Midbrain (tissue), 1 donor: ENCODE data around the gene PPFIBP2.

Experiments used
- DNase-seq: peaks from one replicate; lab custom pipeline; 2025; lab: John Stamatoyannopoulos, UW

PPFIBP2 gene

GRCh38 chr11:7600205-7600775 lies 86.5 kb downstream of the PPFIBP2 start:
- peak; percentile 51 for DNase-seq

DNA sequence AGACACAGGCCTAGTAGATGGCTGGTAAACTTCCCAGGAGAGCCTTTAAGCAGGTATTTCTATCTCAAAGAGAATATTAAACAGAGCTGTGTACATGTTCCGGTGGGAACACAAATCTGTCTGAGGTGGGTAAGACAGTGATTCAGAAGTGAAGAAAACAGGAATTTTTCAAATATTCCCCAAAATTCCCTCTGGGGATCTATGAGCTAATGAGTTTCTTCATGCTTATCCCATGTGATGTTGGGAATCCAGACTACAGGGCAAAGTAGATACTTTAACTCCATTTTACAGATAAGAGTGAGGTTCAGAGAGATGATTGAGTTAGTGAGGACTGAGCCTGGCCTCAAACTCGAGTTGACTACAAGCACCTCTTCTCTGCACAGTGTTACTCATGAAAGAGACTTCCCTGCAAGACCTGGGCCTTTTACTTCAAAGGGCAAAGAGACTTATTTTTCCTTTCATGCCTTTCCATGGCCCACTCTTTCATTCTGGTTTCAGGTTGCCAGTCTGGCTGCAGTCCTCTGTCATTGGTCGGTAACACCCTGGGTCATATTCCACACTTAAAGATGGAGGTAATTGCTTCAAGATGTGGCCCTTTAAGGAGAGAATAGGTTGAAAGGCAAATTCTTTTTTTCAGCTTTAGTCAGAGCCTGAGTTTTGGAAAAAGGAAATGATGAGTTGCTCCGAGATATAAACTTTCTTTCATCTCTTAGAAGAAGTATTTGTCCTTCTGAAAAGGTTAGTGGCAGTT lies 89.4 kb downstream of the PPFIBP2 start:
- DNase-seq, result no peak

DNA sequence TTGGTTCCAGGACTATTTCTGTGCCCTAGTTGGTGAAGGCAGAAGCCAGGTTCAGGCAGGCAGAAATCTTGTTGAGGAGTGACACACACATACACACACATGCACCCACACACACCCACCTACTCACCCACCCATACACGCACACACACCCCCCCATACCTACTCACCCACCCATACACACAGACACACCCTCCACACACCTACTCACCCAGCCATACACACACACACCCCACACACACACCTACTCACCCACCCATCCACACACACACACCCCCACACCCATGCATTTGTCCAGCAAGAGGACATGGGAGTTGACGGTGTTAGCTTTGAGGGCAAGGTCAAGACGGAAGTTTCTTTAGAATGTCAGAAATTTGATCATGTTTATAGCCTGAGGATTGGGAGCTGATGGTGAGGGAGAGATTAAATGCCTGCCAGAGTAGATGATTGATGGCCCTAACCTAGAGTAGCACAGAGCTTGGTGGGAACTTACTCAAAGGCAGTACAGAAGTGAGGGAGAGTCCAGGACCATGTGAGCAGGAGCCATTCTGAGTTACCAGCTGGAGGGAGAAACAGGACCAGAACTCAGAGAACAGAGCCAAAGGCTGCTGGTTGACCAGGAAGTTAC lies 90.6 kb downstream of the PPFIBP2 start:
- DNase-seq, result no peak

- no peak for DNase-seq
Measured at GRCh38 chr11:7605186-7605943, 91.6 kb downstream of the PPFIBP2 start.

DNA sequence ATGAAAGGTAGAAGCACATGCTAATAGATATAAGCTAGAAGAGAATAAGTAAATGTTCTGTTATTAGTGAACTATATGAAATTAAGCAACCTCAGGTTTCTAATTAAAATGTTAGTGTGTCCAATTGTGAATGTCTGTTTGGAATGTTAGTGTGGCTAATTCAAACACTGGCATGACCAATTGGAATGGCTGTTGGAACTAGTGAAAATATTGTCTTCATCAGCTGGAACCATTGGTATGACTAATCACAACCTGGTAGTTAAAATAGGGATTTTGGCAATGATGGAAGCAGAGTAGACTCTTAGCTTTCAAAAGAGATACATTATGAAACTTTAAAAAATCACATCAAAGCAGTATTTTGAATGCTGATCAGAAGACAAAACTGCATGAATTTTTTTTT lies 92.7 kb downstream of the PPFIBP2 start:
- no peak for DNase-seq

- no peak for DNase-seq
Measured at GRCh38 chr11:7609015-7609414, 95.2 kb downstream of the PPFIBP2 start.

- no peak for DNase-seq
Measured at GRCh38 chr11:7609521-7609920, 95.7 kb downstream of the PPFIBP2 start.

GRCh38 chr11:7610393-7610792 lies 96.6 kb downstream of the PPFIBP2 start:
- no peak for DNase-seq

DNA sequence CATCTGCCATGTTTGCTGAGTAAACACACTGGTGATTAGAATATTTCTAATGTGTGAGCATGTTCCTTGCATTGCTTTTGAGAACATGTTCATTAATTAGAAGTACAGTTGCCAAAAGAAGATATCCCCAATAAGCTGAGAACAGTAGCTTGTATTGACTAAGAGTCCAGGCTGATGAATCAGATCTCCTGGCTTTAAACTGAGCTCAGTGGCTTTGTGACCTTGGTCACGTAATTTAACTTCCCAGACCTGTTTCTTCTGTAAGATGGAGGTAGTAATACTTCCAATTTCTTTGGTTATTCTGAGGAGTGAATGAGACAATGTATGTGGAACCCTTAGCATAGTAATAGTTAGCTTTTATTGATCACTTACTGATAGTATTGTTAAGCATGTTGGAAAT lies 97.6 kb downstream of the PPFIBP2 start:
- DNase-seq, result no peak

- peak; percentile 16 for DNase-seq
Measured at GRCh38 chr11:7612056-7612660, 98.4 kb downstream of the PPFIBP2 start.

- no peak for DNase-seq
Measured at GRCh38 chr11:7612661-7613393, 99.0 kb downstream of the PPFIBP2 start.

- no peak for DNase-seq
Measured at GRCh38 chr11:7613394-7613720, 99.6 kb downstream of the PPFIBP2 start.

GRCh38 chr11:7614656-7615055 lies 100.9 kb downstream of the PPFIBP2 start:
- DNase-seq, result no peak

GRCh38 chr11:7617032-7617431 lies 103.2 kb downstream of the PPFIBP2 start:
- DNase-seq, result no peak

GRCh38 chr11:7619322-7619721 lies 105.5 kb downstream of the PPFIBP2 start:
- DNase-seq, result no peak

DNA sequence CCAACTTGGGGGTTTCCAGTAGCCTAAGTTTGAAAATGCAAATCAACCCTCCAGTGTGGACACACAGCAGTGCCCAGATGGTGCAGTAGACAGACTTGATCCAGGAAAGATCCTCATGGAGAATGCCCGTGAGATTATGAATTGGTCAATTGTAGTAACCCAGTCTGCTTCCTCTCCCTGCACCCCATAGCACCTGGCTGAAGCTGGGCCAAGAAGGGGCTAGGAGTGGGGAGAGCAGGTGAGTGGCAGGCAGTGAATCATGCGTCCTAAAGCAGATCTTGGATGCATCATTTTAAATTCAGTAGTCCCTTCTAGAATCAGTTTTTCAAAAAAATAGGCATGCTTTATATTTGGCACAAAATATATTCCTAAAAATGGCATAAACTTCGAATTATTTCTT lies 107.3 kb downstream of the PPFIBP2 start:
- DNase-seq, result no peak

GRCh38 chr11:7621554-7621953 lies 107.8 kb downstream of the PPFIBP2 start:
- no peak for DNase-seq

DNA sequence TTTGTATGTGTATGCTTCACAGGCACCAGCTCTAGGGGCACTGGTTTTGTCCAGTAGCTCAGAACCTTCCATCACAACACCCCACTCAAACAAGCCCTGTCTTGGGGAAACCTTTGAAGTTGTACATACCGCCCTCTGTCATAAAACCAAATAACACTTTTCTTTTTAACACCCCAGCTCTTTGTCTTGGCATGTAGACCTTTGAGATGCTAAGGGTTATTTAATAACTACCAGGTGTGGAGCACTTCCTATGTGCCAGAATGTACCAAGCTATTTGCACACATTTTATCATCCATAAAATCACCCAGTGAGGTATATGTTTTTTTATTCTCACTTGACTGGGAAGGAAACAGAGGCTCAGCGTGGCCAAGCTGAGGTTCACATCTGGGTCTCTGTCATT lies 108.9 kb downstream of the PPFIBP2 start:
- no peak for DNase-seq

DNA sequence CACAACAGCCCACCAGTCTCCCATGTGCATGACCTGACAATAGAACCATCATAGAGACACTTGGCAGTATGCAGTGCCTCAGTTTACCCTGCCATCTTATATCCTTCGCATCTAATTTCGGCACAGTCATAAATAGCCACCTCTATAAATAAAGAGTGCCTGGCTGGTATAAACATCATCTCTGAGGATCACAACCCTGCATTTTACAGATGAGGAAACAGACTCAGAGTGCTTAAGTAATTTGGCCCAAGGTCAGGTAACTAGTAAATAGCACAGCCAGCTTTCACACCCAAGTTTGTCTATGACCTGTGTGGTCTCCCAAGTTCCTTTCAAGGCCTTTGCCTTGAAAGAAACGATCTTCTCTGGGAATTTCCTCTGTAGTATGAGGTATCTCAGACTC lies 114.9 kb downstream of the PPFIBP2 start:
- DNase-seq, result no peak

GRCh38 chr11:7630002-7630401 lies 116.2 kb downstream of the PPFIBP2 start:
- peak; percentile 11 for DNase-seq

DNA sequence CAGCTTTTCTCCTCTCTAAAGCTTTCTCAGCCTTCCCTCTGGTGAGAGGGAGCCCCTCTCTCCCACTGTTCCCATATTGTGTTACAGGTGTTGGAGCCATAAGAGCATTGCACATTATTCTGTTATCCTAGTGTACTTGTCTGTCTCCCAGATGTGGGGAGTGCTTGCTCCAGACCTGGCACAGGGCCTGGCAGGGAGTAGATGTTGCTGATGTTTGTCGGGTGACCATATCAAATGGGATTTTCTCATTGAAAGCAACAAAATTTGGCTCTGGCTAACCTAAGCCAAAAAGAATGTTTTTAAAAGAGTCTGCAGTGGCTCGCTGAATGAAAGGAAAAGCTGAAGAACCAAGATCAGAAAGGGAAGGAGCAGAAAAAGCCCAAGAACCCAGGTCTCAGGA lies 118.4 kb downstream of the PPFIBP2 start:
- DNase-seq, result no peak

GRCh38 chr11:7635137-7635536 lies 121.3 kb downstream of the PPFIBP2 start:
- peak; percentile 81 for DNase-seq
